Right ventricle myocardium superior (tissue), 1 donor: ENCODE data around the gene OR10G3. TPM values are rescaled to one million over a fixed set of nuclear protein-coding genes. Genes with fewer than 3 reads are reported as not detected.
"Not testable (repeated sequence)": the region's sequence is repeated elsewhere in the genome, so short reads cannot be mapped to it uniquely, and the experiment has no call there.

ENCODE experiments used
- ATAC-seq: fragments of 200-7000 bp; cut with Tn5 transposase; one replicate; pipeline ENCODE4 v1.9.1; 2020; ENCODE audit warnings: mild to moderate bottlenecking; ENCODE audit not compliant: poor library complexity
- DNase-seq: peaks from one replicate; pipeline ENCODE4 v3.0.0-alpha.2; 2020
- intact Hi-C: fragments of 100-400 bp; cut with DNase I; formaldehyde crosslinking; loops from one replicate; pipeline ENCODE4 v1.11.2; 2022
- long read RNA-seq: library from polyadenylated mRNA; unstranded; transcript quantifications from one replicate; pipeline ENCODE4 v2.0.0, GENCODE V29; 2021
- total RNA-seq: library from RNA; stranded (reverse); fragmentation: NEBNext Ultra II Directional; extraction: Animal tissue kit (Norgen Biotek cat#: 25700); gene quantifications from one replicate; pipeline ENCODE4 v1.2.1, GENCODE V29; 2021
- donor health status: DM: no; HTN: yes; CAD: no; lungs with severe emphysema.

OR10G3 gene, protein sequence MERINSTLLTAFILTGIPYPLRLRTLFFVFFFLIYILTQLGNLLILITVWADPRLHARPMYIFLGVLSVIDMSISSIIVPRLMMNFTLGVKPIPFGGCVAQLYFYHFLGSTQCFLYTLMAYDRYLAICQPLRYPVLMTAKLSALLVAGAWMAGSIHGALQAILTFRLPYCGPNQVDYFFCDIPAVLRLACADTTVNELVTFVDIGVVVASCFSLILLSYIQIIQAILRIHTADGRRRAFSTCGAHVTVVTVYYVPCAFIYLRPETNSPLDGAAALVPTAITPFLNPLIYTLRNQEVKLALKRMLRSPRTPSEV
- total RNA-seq, result not detected
- long read RNA-seq, result 0 reads

GRCh38 chr14:21579976-21580375 lies at the start of gene OR10G3:
Gene OR10G3 (minus strand): TSS chr14:21580076. CDS start chr14:21570744, 9,332 bp downstream.
- ATAC-seq, result no peak
- no peak for DNase-seq

DNA sequence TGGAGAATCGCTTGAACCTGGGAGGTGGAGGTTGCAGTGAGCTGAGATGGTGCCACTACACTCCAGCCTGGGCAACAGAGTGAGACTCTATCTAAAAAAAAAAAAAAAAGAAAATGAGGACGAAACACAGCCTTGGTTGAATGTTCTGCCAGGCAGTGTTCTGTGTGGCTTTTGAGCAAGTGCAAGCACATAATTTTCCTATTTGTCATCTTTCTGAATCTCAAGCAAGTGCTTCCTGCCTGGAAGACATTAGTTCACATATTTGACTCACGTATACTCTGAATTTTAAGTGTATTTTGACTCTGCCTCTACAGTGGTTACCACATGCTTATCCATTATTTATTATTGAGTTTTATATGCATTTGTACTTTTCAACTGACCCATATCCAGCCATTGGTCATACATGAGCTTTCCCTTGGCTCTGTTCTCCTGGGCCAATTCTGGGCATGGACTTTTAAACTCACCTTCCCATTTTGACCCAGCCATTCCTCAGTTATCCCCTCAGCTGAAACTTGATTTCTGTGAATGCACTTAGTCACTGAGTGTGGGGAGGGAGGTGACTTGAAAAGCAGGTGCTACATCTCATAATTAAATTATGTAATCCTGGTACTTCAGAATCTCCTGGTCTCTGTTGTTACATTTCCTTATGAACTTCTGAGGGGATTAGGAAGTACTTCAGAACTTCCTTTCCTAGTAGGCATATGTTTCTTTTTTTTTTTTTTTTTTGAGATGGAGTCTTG lies 46.8 kb upstream of the OR10G3 start:
- ATAC-seq (no peak), DNase-seq (no peak)
- intact Hi-C loops, result no loop called here

More at GRCh38 chr14:21579976-21580375, at the start of gene OR10G3:
- intact Hi-C loops, result no loop called here

DNA sequence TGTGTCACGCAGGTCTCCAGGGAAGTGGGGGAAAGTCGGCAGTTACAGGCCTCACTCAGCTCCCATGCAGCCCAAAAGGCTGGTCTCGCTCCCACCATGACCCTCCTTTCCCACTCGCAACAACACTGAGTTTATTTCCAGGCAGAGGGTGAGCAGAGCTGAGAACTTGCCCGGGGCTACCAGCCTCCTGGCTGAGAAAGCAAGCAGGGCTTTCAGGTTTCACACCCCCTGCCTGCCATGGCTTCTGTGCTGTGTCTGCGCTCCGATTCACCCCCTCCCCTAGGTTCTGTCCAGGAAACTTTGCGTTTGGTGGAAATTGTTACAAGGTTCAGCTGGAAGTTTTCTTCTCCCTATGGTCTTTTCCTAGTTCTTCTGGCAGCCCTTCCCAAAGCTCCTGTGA lies 37.7 kb upstream of the OR10G3 start:
- intact Hi-C loops, result no loop called here
- no peak for ATAC-seq
- DNase-seq, result no peak

DNA sequence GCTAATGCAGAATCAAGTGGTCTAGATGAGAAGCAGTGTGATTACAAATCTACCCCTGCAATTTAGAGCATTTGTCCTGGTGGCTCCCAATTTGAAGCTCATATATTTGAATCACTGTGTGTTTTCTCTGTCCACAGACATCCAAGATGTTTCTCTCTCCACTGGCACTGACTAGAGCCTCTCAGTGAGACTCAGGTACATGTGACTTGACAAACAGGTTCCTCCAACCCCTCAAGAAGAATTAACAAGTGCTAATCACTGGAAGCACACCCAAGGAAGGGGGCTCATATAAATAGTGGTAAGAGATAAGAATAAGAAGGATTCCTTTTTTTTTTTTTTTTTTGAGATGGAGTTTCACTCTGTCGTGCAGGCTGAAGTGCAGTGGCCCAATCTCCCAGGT lies 34.4 kb upstream of the OR10G3 start:
- ATAC-seq (no peak), DNase-seq (no peak)
- intact Hi-C loops, result no loop called here

GRCh38 chr14:21612324-21612723 lies 32.4 kb upstream of the OR10G3 start:
- intact Hi-C loops, result no loop called here
- ATAC-seq (no peak), DNase-seq (no peak)

DNA sequence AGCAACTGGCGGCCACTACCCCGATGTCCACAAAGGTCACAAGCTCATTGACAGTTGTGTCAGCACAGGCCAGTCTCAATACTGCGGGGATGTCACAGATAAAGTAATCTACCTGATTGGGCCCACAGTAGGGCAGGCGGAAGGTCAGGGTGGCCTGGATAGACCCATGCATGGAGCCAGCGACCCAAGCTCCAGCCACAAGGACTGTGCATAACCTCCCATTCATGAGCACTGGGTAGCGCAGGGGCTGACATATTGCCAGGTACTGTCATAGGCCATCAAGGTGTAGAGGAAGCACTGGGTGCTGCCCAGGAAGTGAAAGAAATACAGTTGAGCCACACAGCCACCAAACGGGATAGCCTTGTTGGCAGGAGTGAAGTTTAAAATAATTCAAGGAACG lies 22.3 kb upstream of the OR10G3 start:
- ATAC-seq, DNase-seq, intact Hi-C loops: not testable (repeated sequence)

DNA sequence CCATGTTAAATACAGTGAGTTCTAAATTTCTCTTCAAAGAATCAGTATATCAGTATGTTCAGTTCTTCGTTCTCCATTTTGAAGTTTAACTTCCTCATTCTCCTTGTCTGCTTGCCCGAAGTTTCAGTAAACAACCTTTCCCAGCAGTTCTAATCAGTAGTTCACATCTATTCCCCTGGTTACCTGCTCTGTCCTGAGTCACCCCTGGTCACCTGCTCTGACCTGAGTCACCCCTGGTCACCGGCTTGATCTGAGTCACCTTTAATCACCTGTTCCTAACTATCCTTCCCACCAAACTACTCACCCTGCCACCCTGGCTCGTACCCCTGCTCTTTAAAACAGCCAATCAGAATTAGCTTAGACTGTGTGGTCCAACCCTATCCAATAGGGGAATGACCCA lies 9.4 kb upstream of the OR10G3 start:
- DNase-seq (no peak), ATAC-seq (no peak)
- intact Hi-C loops, result no loop called here

DNA sequence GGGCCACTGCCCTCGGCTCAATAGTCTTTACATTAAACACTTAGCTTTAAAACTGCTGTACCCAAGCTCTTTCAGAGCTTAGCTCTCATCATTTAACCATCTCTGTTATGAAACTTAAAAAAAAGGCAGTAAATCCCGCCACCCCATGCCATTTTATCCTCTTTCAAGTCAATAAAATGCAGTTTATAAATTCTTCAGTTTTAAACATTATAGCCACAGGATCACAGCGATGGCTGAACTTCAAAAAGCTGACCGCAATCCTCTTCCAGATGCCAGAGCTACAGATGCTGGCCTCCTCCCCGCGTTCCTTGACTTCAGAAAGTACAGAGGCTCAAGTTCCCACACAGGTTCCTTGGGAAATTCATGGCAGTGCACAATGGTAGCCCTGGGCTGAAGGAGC lies 4.2 kb downstream of the OR10G3 start:
- intact Hi-C loops, result no loop called here
- ATAC-seq, result no peak
- no peak for DNase-seq

- no peak for ATAC-seq
- no peak for DNase-seq
- intact Hi-C loops, result no loop called here
Observed at GRCh38 chr14:21572604-21573003, 7.3 kb downstream of the OR10G3 start.

DNA sequence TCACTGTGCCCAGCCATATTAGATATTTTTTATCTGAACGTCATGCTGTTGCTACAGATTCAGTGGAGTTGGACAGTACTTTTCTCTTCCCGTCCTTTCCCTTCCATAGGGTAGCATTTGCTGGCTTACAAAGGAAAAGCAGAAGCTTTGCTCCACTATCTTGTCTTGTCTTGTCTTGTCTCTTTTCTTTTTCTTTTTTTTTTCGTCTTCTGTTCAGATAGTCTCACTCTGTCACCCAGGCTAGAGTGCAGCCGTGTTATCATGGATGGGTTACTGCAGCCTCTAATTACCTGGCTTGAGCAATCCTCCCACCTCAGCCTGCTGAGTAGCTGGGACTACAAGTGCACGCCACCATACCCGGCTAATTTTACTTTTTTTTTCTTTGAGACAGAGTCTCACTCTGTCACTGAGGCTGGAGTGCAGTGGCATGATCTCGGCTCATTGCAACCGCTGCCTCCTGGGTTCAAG lies 21.1 kb downstream of the OR10G3 start:
- DNase-seq, result no peak
- intact Hi-C loops, result no loop called here
- ATAC-seq, result no peak

DNA sequence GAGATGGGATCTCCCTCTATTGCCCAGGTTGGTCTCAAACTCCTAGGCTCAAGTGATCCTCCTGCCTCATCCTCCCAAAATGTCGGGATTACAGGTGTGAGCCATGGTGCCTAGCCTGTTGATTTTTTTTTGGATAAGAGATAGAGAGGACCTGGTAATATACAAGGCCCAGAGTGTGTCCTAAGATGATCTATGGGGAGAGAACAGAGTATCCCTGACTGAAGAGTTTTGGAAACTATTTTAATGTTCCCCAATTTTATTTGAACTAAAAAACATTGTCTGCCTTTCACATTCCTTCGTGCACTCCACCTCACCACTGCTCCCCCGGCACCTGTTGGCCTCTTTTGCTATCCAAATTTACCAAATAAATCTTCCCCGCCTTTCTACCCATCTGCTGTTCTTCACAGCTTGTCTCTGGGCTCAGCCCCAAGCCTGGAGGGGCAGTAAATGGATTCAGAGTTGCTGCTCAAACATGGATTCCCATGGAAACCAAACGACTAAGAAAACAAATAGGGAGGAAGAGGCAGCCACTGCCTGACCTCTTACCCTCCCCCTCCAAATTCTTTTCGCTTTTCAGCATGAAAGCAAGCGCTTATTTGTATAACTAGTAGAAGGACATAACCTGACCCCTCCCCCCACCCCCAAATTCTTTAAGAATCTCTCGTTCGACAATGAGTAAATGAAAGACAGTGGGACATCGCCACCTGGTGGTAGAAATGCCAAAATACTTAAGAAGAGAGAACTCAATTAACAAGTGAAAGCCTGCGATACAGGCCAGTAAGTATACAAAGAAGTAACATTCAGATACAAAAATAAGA lies 22.6 kb downstream of the OR10G3 start:
- ATAC-seq, result peak; percentile 90
- intact Hi-C loops, result no loop called here
- peak; percentile 66 for DNase-seq

DNA sequence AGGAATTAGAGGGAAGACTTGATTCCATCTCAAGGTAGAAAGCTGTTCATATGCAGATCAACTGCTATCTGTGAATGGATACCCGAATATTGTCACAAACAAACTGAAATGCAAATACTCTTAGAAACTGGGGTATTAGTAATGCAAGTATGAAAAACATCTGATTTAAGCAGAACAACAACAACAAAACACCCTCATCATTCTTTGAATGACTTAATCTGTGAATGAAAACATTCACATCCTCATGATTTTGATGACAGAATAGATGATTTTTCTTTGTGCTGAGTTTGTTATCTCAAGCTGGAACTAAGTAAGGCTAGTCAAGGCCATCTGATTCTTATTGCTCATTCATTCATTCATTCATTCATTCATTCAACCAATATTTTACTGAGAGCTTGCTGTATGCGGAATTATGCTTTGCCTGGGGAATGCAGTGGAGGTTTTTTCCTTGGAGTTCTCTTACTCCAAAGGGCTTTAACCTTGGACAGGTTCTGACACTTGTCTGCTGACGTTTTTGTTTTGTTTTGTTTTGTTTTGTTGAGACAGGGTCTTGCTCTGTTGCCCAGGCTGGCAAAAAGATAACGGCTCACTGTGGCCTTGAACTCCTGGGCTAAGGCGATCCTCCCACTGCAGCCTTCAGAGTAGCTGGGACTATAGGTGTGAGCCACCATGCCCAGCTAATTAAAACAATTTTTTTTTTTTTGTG lies 23.3 kb downstream of the OR10G3 start:
- DNase-seq, result no peak
- no peak for ATAC-seq
- intact Hi-C loops, result no loop called here

DNA sequence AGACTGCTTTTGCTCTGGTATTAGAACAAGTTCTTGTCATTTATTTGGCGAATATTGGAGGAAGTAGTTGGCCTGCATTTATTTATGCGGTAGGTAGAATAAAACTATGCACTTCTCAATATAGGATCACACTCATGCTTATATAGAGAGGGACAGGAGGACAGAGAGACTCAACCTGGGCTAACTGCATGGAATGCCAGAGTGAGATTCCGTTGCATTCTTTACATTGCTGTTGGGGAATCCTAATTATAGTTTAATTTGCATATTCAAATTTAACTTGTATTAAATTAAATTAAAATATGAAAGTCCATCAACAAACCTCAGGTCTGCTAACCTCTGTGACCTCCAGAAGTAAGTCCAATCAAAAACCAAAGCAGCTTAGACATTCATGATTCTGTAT lies 26.6 kb downstream of the OR10G3 start:
- no peak for ATAC-seq
- intact Hi-C loops, result no loop called here

DNA sequence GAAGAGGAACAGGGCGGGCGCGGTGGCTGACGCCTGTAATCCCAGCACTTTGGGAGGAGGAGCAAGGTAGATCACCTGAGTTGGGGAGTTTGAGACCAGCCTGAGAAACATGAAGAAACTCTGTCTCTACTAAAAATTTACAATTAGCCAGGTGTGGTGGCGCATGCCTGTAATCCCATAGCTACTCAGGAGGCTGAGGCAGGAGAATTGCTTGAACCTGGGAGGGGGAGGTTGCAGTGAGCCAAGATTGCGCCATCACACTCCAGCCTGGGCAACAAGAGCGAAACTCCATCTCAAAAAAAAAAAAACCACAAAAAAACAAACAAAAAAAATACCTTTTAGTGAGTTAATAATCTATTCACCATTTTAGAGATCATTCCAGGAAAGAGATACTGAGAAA lies 35.3 kb downstream of the OR10G3 start:
- intact Hi-C loops, DNase-seq, ATAC-seq: not testable (repeated sequence)

More for the DNA sequence above, 26.6 kb downstream of the OR10G3 start:
- DNase-seq, result no peak

GRCh38 chr14:21543963-21544362 lies 35.9 kb downstream of the OR10G3 start:
- DNase-seq (no peak), ATAC-seq (no peak)
- intact Hi-C loops, result no loop called here

DNA sequence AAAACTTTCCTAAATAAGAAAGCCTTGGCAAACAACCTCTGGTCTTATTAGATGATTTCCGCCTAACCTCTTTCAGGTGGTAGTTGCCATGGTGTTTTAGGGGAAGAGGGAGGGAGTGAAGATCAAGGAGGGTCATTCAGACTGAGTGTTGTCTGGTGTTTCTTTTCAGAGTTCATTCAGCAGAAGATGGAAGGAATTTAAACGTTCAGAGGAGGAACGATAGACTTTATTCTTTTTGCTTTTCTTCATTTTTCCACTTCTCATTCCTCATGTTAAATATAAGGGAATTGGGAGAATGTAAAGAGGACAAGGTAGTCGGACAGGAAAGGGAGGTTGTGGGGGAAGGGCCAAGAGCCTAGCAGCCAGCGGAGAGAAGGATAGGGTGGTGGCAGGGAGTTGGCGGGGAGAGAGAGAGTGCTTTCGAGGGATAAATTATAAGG lies 36.3 kb downstream of the OR10G3 start:
- DNase-seq, result no peak
- no peak for ATAC-seq
- intact Hi-C loops, result no loop called here

DNA sequence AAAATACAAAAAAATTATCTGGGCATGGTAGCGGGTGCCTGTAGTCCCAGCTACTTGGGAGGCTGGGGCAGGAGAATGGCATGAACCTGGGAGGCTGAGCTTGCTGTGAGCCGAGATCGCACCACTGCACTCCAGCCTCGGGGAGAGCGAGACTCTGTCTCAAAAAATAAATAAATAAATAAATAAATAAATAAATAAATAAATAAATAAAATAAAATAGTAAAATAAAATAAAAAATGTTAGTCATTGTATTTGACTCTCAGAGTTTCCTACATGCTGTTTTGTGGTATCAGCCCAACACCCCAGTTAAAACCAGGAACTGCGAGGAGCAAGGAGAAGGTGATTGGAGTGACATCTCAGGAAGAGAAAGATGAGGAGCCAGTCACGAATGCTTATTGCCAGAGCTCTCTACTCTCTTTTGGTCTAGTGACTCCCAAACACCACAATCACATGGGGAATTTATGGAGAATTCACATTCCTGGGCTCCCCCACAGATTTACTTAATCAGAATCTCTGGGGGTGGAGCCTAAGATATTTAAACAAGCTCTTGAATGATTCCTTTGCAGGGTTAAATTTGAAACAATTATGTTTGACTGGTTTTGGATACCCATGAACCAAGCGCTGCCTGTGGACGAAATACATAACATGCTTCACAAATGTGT lies 38.3 kb downstream of the OR10G3 start:
- DNase-seq (no peak), ATAC-seq (no peak)
- intact Hi-C loops, result no loop called here
